Keratinocyte (primary cell): ENCODE measurements around the gene SLIT3. TPM values are rescaled to one million over a fixed set of nuclear protein-coding genes. Genes with fewer than 3 reads are reported as not detected.

Source experiments
- DNase-seq: peaks from one replicate; pipeline ENCODE4 v3.0.0-alpha.2; 2011; ENCODE audit warnings: low read depth, missing footprints, low spot score
- FAIRE-seq: peaks from 2 replicates; lab custom pipeline; 2011; peaks lifted over from hg19 to GRCh38; lab: Jason Lieb, UNC
- H2AFZ ChIP-seq: 2 replicates; pipeline ENCODE4 v1.6.0; 2012; ENCODE audit warnings: low read length, control low read depth, inconsistent platforms; ENCODE audit not compliant: control insufficient read depth
- H3K27ac ChIP-seq: 2 replicates; pipeline ENCODE4 v1.5.1; 2011; ENCODE audit warnings: low read length; ENCODE audit not compliant: control insufficient read depth, insufficient read depth
- H3K27me3 ChIP-seq: 3 replicates; pipeline ENCODE4 v1.6.0; 2011; ENCODE audit warnings: low read length; ENCODE audit not compliant: control insufficient read depth, insufficient read depth; ENCODE audit errors: extremely low read depth
- H3K36me3 ChIP-seq, 2 experiments: 2 replicates in 1 of 2; 3 replicates in 1 of 2; pipeline ENCODE4 v1.5.1; 2011; ENCODE audit warnings: low read length in 2 of 2, mild to moderate bottlenecking in 1 of 2; ENCODE audit not compliant: control insufficient read depth in 2 of 2, insufficient read depth in 2 of 2; ENCODE audit errors: extremely low read depth in 1 of 2
- H3K4me1 ChIP-seq: 3 replicates; pipeline ENCODE4 v1.5.1; 2011; ENCODE audit warnings: low read length; ENCODE audit not compliant: control insufficient read depth, insufficient read depth; ENCODE audit errors: extremely low read depth
- H3K4me2 ChIP-seq: 3 replicates; pipeline ENCODE4 v1.6.0; 2011; ENCODE audit warnings: low read depth, low read length; ENCODE audit not compliant: control insufficient read depth, insufficient read depth; ENCODE audit errors: extremely low read depth
- H3K4me3 ChIP-seq, 3 experiments: fragments of 200-600 bp in 1 of 3; sonication (generic) in 1 of 3; 2 replicates in 2 of 3; 3 replicates in 1 of 3; pipeline ENCODE4 v1.5.1; 2011 to 2016; ENCODE audit warnings: low read length in 3 of 3, mild to moderate bottlenecking in 3 of 3, control low read depth in 2 of 3, inconsistent platforms in 1 of 3, low read depth in 1 of 3, mixed read lengths in 1 of 3, mixed run types in 1 of 3, moderate library complexity in 1 of 3; ENCODE audit not compliant: control insufficient read depth in 2 of 3, insufficient read depth in 2 of 3; ENCODE audit errors: extremely low read depth in 1 of 3
- H3K79me2 ChIP-seq: 2 replicates; pipeline ENCODE4 v1.6.0; 2012; ENCODE audit warnings: low read length; ENCODE audit not compliant: control insufficient read depth, insufficient read depth
- H3K9ac ChIP-seq: 3 replicates; pipeline ENCODE4 v1.6.0; 2011; ENCODE audit warnings: low read length; ENCODE audit not compliant: control insufficient read depth, insufficient read depth; ENCODE audit errors: extremely low read depth
- H3K9me1 ChIP-seq: 3 replicates; pipeline ENCODE4 v1.6.0; 2011; ENCODE audit warnings: low read length; ENCODE audit not compliant: control insufficient read depth, insufficient read depth; ENCODE audit errors: extremely low read depth
- H3K9me3 ChIP-seq: 2 replicates; pipeline ENCODE4 v1.5.1; 2012; ENCODE audit warnings: low read depth, low read length; ENCODE audit not compliant: control insufficient read depth
- H4K20me1 ChIP-seq: 3 replicates; pipeline ENCODE4 v1.6.0; 2011; ENCODE audit warnings: low read length; ENCODE audit not compliant: control insufficient read depth, insufficient read depth; ENCODE audit errors: extremely low read depth
- CTCF ChIP-seq, 3 experiments: IDR thresholded peaks in 1 of 3; conservative IDR thresholded peaks in 1 of 3; optimal IDR thresholded peaks in 1 of 3; 2 replicates in 2 of 3; 3 replicates in 1 of 3; pipeline versions ENCODE3 to v1.5.1; 2011; ENCODE audit warnings: low read length in 3 of 3, mild to moderate bottlenecking in 3 of 3, moderate library complexity in 2 of 3, control low read depth in 1 of 3, inconsistent platforms in 1 of 3; ENCODE audit not compliant: insufficient read depth in 2 of 3; ENCODE audit errors: extremely low read depth in 1 of 3
- EZH2 ChIP-seq: IDR thresholded peaks from one replicate; pipeline ENCODE4 v1.6.1; 2012; ENCODE audit warnings: inconsistent platforms, mild to moderate bottlenecking, low read length, moderate library complexity
- dilution Hi-C: fragments of 300-500 bp; cut with MboI; formaldehyde crosslinking; loops from one replicate; pipeline ENCODE4 v1.7.0; 2020; ENCODE audit warnings: low sequenced_read_pairs; ENCODE audit not compliant: extremely low pct_ligation_motif_present
- polyA plus RNA-seq, 5 experiments: library from polyadenylated mRNA; depleted of rRNA in 3 of 5; stranded (reverse) in 3 of 5; stranded (forward) in 1 of 5; unstranded in 1 of 5; fragments of >200 nt; gene quantifications; 1 replicate in 1 of 5; 2 replicates in 3 of 5; 3 replicates in 1 of 5; pipeline versions ENCODE4 v1.2.1 to v1.2.3, GENCODE V29; 2011 to 2012; ENCODE audit warnings: missing spikeins in 2 of 5, low read depth in 1 of 5, low replicate concordance in 1 of 5

Gene SLIT3
- polyA plus RNA-seq, 1 donor (not counting 4 experiments of a cell fraction or from before 2014, with no cell fraction given), result 2.4 TPM

- no peak overlapping the region for H3K4me2 ChIP-seq
- no peaks in the 10 kb centered on the region for H3K9me3 ChIP-seq
- H3K4me1 ChIP-seq, result no peaks in the 10 kb centered on the region
- no peak for TF ChIP-seq CTCF (optimal IDR thresholded peaks at IDR 0.05 in 1 of 3, IDR thresholded peaks at IDR 0.05 in 1 of 3, conservative IDR thresholded peaks at IDR 0.05 in 1 of 3; ENCODE audit: extremely low read depth in 1 of 3, insufficient read depth in 2 of 3, low read length in 3 of 3)
- no peak for TF ChIP-seq EZH2
- no peak for FAIRE-seq
- H3K27ac ChIP-seq, result no peak overlapping the region
- no peaks in the 10 kb centered on the region for H3K27me3 ChIP-seq
- no peaks in the 10 kb centered on the region for H3K79me2 ChIP-seq
- no peak for DNase-seq
- H3K9me1 ChIP-seq, result no peaks in the 10 kb centered on the region
- no peak overlapping the region for H3K9ac ChIP-seq
- no peak overlapping the region for H3K4me3 ChIP-seq
- no peaks in the 10 kb centered on the region for H3K36me3 ChIP-seq
- no peak overlapping the region for H2AFZ ChIP-seq
- dilution Hi-C loops, result no loop called here
- H4K20me1 ChIP-seq, result no peaks in the 10 kb centered on the region
Measured at GRCh38 chr5:168685566-168685965, 615.4 kb downstream of the SLIT3 start.

GRCh38 chr5:168683927-168684295 lies 617.0 kb downstream of the SLIT3 start:
- TF ChIP-seq CTCF (optimal IDR thresholded peaks at IDR 0.05 in 1 of 3, IDR thresholded peaks at IDR 0.05 in 1 of 3, conservative IDR thresholded peaks at IDR 0.05 in 1 of 3; ENCODE audit: extremely low read depth in 1 of 3, insufficient read depth in 2 of 3, low read length in 3 of 3), result no peak
- no peak for TF ChIP-seq EZH2
- no peaks in the 10 kb centered on the region for H4K20me1 ChIP-seq
- DNase-seq, result no peak

More at GRCh38 chr5:168683927-168684295, 617.0 kb downstream of the SLIT3 start:
- dilution Hi-C loops, result no loop called here
- Histone ChIP-seq H3K4me2 (no peak overlapping the region), H3K4me1 (no peaks in the 10 kb centered on the region), H3K9me3 (no peaks in the 10 kb centered on the region), H3K36me3 (no peaks in the 10 kb centered on the region), H3K4me3 (no peak overlapping the region), H3K79me2 (no peaks in the 10 kb centered on the region), H3K9ac (no peak overlapping the region), H3K27ac (no peak overlapping the region), H3K27me3 (no peaks in the 10 kb centered on the region), H3K9me1 (no peaks in the 10 kb centered on the region), H2AFZ (no peak overlapping the region)
- FAIRE-seq, result no peak
